Activated CD8-positive, alpha-beta T cell treated with anti-CD3 and anti-CD28 coated beads for 36 hours (primary cell): ENCODE measurements around the gene AGO3. TPM values are rescaled to one million over a fixed set of nuclear protein-coding genes. Genes with fewer than 3 reads are reported as not detected.

ENCODE experiments used
- ATAC-seq: fragments of 200-7000 bp; cut with Tn5 transposase; one replicate; pipeline ENCODE4 v1.10.0; 2021; ENCODE audit warnings: mild to moderate bottlenecking, moderate library complexity
- CTCF ChIA-PET: fragments of 350-600 bp; sonication (Branson Sonifier 250); formaldehyde crosslinking; loops from one replicate; lab custom pipeline; 2021; ENCODE audit warnings: antibody characterized with exemption; lab: Charles Lee
- POLR2A ChIA-PET: fragments of 350-600 bp; sonication (Branson Sonifier 250); formaldehyde crosslinking; loops from one replicate; lab custom pipeline; 2021; ENCODE audit warnings: antibody characterized with exemption; lab: Charles Lee
- DNase-seq: peaks from one replicate; pipeline ENCODE4 v3.0.0-alpha.2; 2020
- H3K27ac Mint-ChIP-seq: one replicate; pipeline ENCODE4 v1.8.0; 2021; ENCODE audit warnings: mild to moderate bottlenecking, mixed read lengths
- H3K27me3 Mint-ChIP-seq: one replicate; pipeline ENCODE4 v1.8.0; 2021; ENCODE audit warnings: mixed read lengths
- H3K36me3 Mint-ChIP-seq: one replicate; pipeline ENCODE4 v1.8.0; 2021; ENCODE audit warnings: low read depth, mixed read lengths
- H3K4me1 Mint-ChIP-seq: one replicate; pipeline ENCODE4 v1.8.0; 2021; ENCODE audit warnings: low read depth, mixed read lengths
- H3K4me3 Mint-ChIP-seq: one replicate; pipeline ENCODE4 v1.8.0; 2021; ENCODE audit warnings: mild to moderate bottlenecking, moderate library complexity, mixed read lengths
- H3K9me3 Mint-ChIP-seq: one replicate; pipeline ENCODE4 v1.8.0; 2021; ENCODE audit warnings: mixed read lengths
- CTCF ChIP-seq: fragments of 200-600 bp; IDR thresholded peaks from one replicate; pipeline ENCODE4 v1.8.0; 2022; ENCODE audit warnings: antibody characterized with exemption, mild to moderate bottlenecking
- intact Hi-C: fragments of 100-400 bp; cut with micrococcal nuclease; formaldehyde crosslinking; loops from one replicate; pipeline ENCODE4 v1.10.0; 2022
- total RNA-seq, 2 experiments: library from RNA; stranded (reverse); gene quantifications; one replicate each; pipeline ENCODE4 v1.2.3, GENCODE V29; 2021

Gene AGO3
- total RNA-seq, 2 experiments from 2014 or later, result 27.7 to 30.0 TPM

DNA sequence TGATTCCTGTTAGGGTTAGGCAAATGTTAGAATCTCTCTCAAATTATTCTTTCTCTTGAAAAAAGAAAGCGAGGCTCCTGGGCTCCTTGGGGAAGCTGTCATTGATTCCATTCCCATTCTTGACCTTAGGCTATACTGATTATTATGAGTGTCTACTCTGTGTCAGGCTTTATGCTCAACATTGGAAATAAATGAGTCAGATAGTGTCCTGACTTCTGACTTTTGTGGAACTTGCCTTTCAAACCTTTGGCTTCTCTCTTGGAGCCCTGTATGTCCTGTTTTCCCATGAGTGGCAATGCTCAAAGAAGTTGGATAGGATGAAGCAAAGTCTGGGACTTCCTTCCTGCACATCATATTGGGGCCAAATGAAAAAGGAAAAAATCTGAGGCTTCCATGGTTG, 36.2 kb upstream of the AGO3 start:
- CTCF ChIA-PET, result interaction anchor here (1.3 kb wide), 1 partner anchor 10 kb away, joined by 3 read pairs; no protein-coding TSS in a partner anchor

DNA sequence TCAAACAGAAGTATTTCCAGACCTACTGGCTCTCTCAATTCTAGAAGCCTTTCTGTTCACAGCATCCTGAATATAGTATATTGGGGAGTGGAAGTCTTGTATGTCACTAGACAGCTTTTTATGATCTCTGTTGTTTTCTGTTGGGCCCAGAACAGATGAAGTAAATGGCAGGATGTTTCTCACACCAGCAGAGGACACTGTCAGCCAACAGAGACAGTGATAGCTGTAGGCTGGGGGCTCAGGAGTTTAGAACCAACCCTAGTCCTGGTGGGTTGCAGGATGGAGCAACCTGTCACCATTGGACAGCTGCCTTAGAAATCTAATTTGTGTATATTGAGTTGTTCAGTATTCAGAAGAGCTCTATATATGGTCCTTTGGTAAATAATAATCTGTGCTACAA, 31.0 kb upstream of the AGO3 start:
- intact Hi-C loops, result no loop called here
- ChIA-PET CTCF (interaction anchor here (1.4 kb wide), 1 partner anchor 16 kb away, joined by 5 read pairs; the partner anchor contains the start of gene AGO1), POLR2A (no interaction called here)
- TF ChIP-seq CTCF, result no peak
- no peaks in the 10 kb centered on the region for H3K4me1 Mint-ChIP-seq
- peaks cover 33% of the 10 kb centered on the region for H3K36me3 Mint-ChIP-seq
- H3K27ac Mint-ChIP-seq, result no peak overlapping the region
- no peak overlapping the region for H3K4me3 Mint-ChIP-seq
- DNase-seq (no peak), ATAC-seq (no peak)
- no peaks in the 10 kb centered on the region for H3K27me3 Mint-ChIP-seq
- no peaks in the 10 kb centered on the region for H3K9me3 Mint-ChIP-seq

More for the DNA sequence above, 36.2 kb upstream of the AGO3 start:
- H3K9me3 Mint-ChIP-seq, result no peaks in the 10 kb centered on the region
- POLR2A ChIA-PET, result no interaction called here
- no peak overlapping the region for H3K4me3 Mint-ChIP-seq
- peak overlapping the region; percentile 36 for H3K27ac Mint-ChIP-seq
- DNase-seq, result no peak
- intact Hi-C loops, result no loop called here
- peaks cover 27% of the 10 kb centered on the region for H3K36me3 Mint-ChIP-seq
- H3K27me3 Mint-ChIP-seq, result no peaks in the 10 kb centered on the region
- no peak for TF ChIP-seq CTCF
- H3K4me1 Mint-ChIP-seq, result peaks cover 3% of the 10 kb centered on the region
- ATAC-seq, result no peak

- intact Hi-C loops, result no loop called here
- no peaks in the 10 kb centered on the region for H3K4me1 Mint-ChIP-seq
- no peaks in the 10 kb centered on the region for H3K9me3 Mint-ChIP-seq
- CTCF ChIA-PET, result interaction anchor here (1.3 kb wide), 1 partner anchor 74 kb away, joined by 4 read pairs; no protein-coding TSS in a partner anchor
- no peak for DNase-seq
- no peak overlapping the region for H3K4me3 Mint-ChIP-seq
- no peak for ATAC-seq
- no peak overlapping the region for H3K27ac Mint-ChIP-seq
- no peaks in the 10 kb centered on the region for H3K27me3 Mint-ChIP-seq
- POLR2A ChIA-PET, result no interaction called here
- no peak for TF ChIP-seq CTCF
- H3K36me3 Mint-ChIP-seq, result peaks cover 32% of the 10 kb centered on the region
These were observed 29.7 kb upstream of the AGO3 start for GRCh38 chr1:35901235-35901634.

DNA sequence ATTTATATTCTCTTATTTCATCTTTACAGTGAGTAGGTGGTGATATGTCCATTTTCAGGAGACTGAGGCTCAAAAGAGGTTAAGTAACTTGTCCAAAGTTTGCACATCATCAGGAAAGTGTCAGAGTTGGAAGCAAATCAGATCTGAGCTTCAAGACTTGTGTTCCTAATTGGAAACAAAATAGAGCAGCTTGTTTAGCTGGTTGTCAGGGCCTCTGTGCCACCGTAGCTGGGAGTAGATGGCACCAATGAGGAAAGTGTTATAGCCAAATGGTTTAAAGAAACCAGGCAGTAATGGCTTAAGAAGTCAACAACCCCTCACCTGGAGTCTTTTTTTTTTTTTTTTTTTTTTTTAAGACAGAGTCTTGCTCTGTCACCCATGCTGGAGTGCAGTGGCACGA, 28.2 kb upstream of the AGO3 start:
- H3K4me3 Mint-ChIP-seq, result no peak overlapping the region

DNA sequence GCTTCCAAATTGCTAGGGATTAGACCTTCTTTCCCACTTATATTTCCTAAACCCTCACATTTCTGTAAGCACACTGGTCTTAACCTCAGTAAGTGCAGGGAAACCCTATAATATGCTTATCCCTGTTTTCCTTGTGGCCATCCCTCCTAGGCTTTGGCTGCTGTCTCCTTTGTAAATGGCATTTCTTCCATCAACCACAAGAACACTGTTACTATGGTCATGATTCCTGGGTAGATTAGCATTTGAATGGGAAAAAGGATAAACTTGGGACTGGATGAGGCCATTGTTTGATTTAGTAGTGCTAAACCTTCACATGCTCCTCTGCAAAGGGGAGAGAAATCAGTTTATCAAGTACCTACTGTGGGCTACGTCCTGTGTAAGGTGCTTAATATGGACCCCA, 16.2 kb upstream of the AGO3 start:
- POLR2A ChIA-PET, result no interaction called here

More for the DNA sequence above, 28.2 kb upstream of the AGO3 start:
- no peaks in the 10 kb centered on the region for H3K9me3 Mint-ChIP-seq
- TF ChIP-seq CTCF, result no peak
- peaks cover 29% of the 10 kb centered on the region for H3K36me3 Mint-ChIP-seq
- H3K27ac Mint-ChIP-seq, result no peak overlapping the region
- POLR2A ChIA-PET, result no interaction called here
- no peak for ATAC-seq
- no peaks in the 10 kb centered on the region for H3K4me1 Mint-ChIP-seq
- H3K27me3 Mint-ChIP-seq, result no peaks in the 10 kb centered on the region
- intact Hi-C loops, result no loop called here
- CTCF ChIA-PET, result interaction anchor here (0.7 kb wide), 1 partner anchor 18 kb away, joined by 3 read pairs; no protein-coding TSS in a partner anchor
- no peak for DNase-seq

More for the DNA sequence above, 16.2 kb upstream of the AGO3 start:
- DNase-seq, result no peak
- intact Hi-C loops, result no loop called here
- no peaks in the 10 kb centered on the region for H3K27me3 Mint-ChIP-seq
- H3K4me3 Mint-ChIP-seq, result no peak overlapping the region
- no peaks in the 10 kb centered on the region for H3K4me1 Mint-ChIP-seq
- H3K9me3 Mint-ChIP-seq, result no peaks in the 10 kb centered on the region
- ATAC-seq, result no peak
- CTCF ChIA-PET, result no interaction called here
- H3K36me3 Mint-ChIP-seq, result peaks cover 42% of the 10 kb centered on the region
- TF ChIP-seq CTCF, result no peak
- no peak overlapping the region for H3K27ac Mint-ChIP-seq
